Type B pancreatic cell (in vitro differentiated cells): ENCODE measurements around the gene PRR15L. TPM values are rescaled to one million over a fixed set of nuclear protein-coding genes. Genes with fewer than 3 reads are reported as not detected.
"Not testable (repeated sequence)": the region's sequence is repeated elsewhere in the genome, so short reads cannot be mapped to it uniquely, and the experiment has no call there.

Experiments
- DNase-seq: peaks from one replicate; pipeline ENCODE4 v3.0.0; 2021; ENCODE audit warnings: mixed read lengths; ENCODE audit not compliant: unreplicated experiment; ENCODE audit errors: extremely low spot score
- H3K27ac Mint-ChIP-seq: 2 replicates; pipeline ENCODE4 v1.8.0; 2021; ENCODE audit warnings: mild to moderate bottlenecking, mixed read lengths
- H3K27me3 Mint-ChIP-seq: 2 replicates; pipeline ENCODE4 v1.8.0; 2021; ENCODE audit warnings: mixed read lengths
- H3K36me3 Mint-ChIP-seq: 2 replicates; pipeline ENCODE4 v1.8.0; 2021; ENCODE audit warnings: mixed read lengths
- H3K4me1 Mint-ChIP-seq: one replicate; pipeline ENCODE4 v1.8.0; 2021; ENCODE audit warnings: mixed read lengths; ENCODE audit not compliant: unreplicated experiment
- H3K4me3 Mint-ChIP-seq: 2 replicates; pipeline ENCODE4 v1.8.0; 2021; ENCODE audit warnings: mild to moderate bottlenecking, mixed read lengths
- H3K9me3 Mint-ChIP-seq: 2 replicates; pipeline ENCODE4 v1.8.0; 2021; ENCODE audit warnings: mixed read lengths
- CTCF ChIP-seq: fragments of 200-600 bp; sonication (generic); conservative IDR thresholded peaks from 2 replicates; pipeline ENCODE4 v1.5.0; 2021; ENCODE audit warnings: antibody characterized with exemption, mild to moderate bottlenecking
- total RNA-seq: library from RNA; stranded (reverse); gene quantifications from 2 replicates; pipeline ENCODE4 v1.2.1, GENCODE V29; 2021; ENCODE audit warnings: low replicate concordance

Gene PRR15L
- total RNA-seq, 1 donor from 2014 or later: 20.0 TPM

GRCh38 chr17:47935961-47936360, 21.7 kb downstream of the PRR15L start:
- DNase-seq: no peak
- Mint-ChIP-seq H3K27ac (no peak overlapping the region), H3K27me3 (peaks cover under 1% of the 10 kb centered on the region), H3K4me3 (no peak overlapping the region), H3K36me3 (no peaks in the 10 kb centered on the region), H3K9me3 (peaks cover under 1% of the 10 kb centered on the region), H3K4me1 (peaks cover 6% of the 10 kb centered on the region)
- TF ChIP-seq CTCF: no peak

- DNase-seq, H3K9me3 Mint-ChIP-seq, H3K27ac Mint-ChIP-seq, H3K4me1 Mint-ChIP-seq, H3K36me3 Mint-ChIP-seq, H3K4me3 Mint-ChIP-seq, H3K27me3 Mint-ChIP-seq: not testable (repeated sequence)
Measured at GRCh38 chr17:47935468-47935867, 22.2 kb downstream of the PRR15L start.

GRCh38 chr17:47934856-47935255, 22.8 kb downstream of the PRR15L start:
- Mint-ChIP-seq H3K36me3 (no peaks in the 10 kb centered on the region), H3K4me1 (peaks cover 5% of the 10 kb centered on the region), H3K27ac (no peak overlapping the region), H3K9me3 (no peaks in the 10 kb centered on the region), H3K27me3 (no peaks in the 10 kb centered on the region), H3K4me3 (no peak overlapping the region)
- no peak for DNase-seq
- no peak for TF ChIP-seq CTCF

GRCh38 chr17:47931848-47932247, 25.8 kb downstream of the PRR15L start:
- no peak for DNase-seq
- Mint-ChIP-seq H3K27ac (peak overlapping the region; percentile 14), H3K9me3 (no peaks in the 10 kb centered on the region), H3K36me3 (peaks cover 6% of the 10 kb centered on the region), H3K27me3 (no peaks in the 10 kb centered on the region), H3K4me3 (no peak overlapping the region), H3K4me1 (peaks cover 7% of the 10 kb centered on the region)
- no peak for TF ChIP-seq CTCF

- no peak for DNase-seq
- Mint-ChIP-seq H3K36me3 (peaks cover 15% of the 10 kb centered on the region), H3K27me3 (no peaks in the 10 kb centered on the region), H3K9me3 (no peaks in the 10 kb centered on the region), H3K27ac (no peak overlapping the region), H3K4me1 (peaks cover 4% of the 10 kb centered on the region), H3K4me3 (no peak overlapping the region)
- TF ChIP-seq CTCF: no peak
Measured at GRCh38 chr17:47929218-47930000, 28.3 kb downstream of the PRR15L start.

GRCh38 chr17:47928415-47928814, 29.3 kb downstream of the PRR15L start:
- DNase-seq: no peak
- Mint-ChIP-seq H3K4me3 (no peak overlapping the region), H3K9me3 (no peaks in the 10 kb centered on the region), H3K36me3 (peaks cover 15% of the 10 kb centered on the region), H3K27ac (no peak overlapping the region), H3K27me3 (no peaks in the 10 kb centered on the region), H3K4me1 (peaks cover 4% of the 10 kb centered on the region)
- no peak for TF ChIP-seq CTCF
